ENCODE data around the gene CAV2.
A peak's percentile ranks its signal among the peaks of the same experiment; 100 is the strongest.

Gene CAV2

DNA sequence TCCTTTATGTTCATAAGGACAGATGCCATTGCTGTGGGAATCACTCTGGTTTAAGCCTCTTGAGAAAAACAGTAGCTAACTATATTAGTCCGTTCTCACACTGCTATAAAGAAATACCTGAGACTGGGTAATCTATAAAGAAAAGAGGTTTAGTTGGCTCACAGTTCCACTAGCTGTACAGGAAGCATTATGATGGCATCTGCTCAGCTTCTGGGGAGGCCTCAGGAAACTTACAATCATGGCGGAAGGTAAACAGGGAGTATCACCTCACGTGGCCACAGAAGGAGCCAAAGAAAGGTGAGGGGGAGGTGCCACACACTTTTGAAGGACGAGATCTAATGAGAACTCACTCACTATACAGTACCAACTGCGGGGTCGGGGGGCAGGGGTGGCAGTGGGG lies 2.9 kb upstream of the CAV2 start:
- DNase-seq: no peak

DNA sequence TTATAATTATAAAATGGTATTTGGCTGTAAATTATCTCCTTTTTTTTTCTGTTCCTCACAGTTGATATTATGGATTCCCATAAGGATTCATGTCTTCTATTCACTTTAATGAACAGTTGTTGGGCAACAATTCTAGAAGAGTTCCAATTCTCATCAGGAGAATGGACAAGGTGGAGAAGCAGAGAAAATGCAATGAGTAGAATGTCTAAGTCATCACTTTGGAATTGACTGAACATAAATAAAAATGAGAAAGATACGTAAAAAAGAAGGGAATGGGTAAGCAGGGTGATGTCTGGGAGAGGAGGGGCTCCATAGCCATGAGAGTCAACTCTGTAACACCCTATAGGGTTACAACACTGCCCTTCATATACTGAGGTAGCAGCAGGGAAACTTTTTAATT lies 1.8 kb upstream of the CAV2 start:
- DNase-seq: no peak

DNA sequence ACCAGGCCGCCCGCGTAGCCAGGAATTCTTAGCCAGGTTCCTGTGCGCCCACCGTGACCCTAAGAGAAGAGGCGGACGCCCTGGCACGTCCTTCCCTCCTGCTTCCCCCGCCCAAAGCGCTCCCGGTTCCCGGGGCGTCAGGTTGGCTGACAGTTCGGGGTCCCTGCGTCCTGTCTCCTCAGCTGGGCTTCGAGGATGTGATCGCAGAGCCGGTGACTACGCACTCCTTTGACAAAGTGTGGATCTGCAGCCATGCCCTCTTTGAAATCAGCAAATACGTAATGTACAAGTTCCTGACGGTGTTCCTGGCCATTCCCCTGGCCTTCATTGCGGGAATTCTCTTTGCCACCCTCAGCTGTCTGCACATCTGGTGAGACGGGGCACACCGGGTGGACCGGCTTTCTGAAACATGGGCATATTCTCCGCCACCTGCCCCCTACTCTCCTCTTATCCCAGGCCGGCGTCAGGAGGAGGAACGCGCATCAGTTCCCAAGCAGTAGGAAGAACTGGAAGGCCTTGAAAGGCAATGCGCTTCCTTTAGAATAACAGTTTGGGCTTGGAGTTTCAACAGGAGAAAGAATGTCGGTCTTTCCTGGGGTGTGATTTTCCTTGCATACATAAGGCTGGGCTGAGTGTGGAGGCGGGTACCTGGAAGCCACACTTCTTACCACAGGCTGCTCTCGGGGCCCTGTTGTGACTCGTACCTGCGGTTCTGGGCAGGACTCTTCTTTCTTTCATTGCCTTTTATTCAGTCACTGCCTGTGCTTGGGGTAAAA lies 728 bp downstream of the CAV2 start:
- DNase-seq: peak; percentile 72

DNA sequence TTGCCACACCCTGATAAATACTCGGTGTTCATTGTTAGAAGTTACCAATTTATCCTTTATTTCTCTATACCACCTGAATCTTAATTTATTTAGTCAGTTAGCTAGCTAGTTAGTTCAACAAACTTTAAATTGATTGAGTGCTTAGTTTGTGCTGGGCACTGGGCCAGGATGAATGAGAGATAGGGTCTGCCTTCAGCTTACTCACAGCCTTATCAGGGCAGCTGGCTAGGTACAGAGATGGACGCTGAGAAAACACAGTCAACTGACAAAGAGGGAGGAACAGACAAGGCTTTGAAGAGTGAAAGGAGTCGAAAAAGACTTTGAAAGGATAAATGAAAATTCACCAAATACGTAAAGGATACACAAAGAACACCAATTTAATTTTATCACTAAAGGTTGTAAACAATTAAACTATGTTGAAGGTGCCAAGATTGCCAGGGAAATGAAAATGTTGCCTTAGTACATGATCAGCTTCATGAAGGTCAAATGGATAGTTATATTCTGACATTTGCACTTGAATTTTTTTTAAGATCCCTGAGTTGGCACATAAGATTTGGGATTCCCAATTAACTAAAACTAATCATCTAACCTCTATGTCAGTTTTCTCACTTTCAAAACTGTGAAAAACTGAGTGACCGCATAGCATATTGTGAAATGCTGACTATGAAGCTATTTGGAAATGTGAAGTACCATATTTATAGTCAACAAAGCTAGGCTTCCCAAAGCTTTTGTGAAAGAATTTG lies 2.1 kb downstream of the CAV2 start:
- DNase-seq: peak; percentile 60

DNA sequence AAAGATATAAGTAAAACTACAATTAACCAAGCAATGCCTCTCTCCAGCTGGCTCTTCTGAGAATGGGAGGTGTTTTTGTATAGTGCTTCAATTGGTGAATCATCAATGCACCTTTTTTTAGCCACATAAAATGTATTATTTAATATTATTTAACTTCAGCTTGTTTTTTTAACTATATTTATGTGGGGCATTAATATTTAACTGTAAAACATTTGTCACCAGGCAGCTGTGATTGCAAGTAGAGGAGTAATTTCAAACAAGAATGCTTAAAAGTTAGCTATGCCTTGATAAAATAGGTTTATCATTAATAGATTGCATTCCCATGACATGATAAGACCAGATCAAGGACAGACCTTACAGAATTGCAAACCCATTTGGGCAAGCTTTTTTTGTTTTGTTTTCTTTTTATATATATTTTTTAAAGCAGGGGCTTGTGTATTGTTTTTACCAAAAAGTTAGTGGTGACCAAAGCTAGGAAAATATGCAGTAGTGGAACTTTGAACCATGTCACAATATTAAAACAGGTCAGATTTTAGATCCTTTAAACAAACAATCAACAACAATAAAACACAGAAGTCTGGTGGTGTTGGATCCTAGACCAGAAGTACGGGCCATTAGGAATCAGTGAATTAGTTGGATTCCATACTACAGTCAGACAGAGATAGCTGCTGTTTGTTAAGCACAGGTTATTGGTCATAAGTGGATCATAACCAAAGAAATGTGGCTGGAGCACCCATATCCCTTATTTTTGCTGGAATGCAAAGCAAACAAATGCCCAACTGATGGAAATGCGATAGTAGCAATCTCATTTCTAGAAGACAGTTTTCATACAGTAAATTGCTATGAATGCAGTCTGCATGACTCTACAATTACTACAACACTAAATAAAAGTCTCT lies 2.9 kb downstream of the CAV2 start:
- DNase-seq: peak; percentile 88

DNA sequence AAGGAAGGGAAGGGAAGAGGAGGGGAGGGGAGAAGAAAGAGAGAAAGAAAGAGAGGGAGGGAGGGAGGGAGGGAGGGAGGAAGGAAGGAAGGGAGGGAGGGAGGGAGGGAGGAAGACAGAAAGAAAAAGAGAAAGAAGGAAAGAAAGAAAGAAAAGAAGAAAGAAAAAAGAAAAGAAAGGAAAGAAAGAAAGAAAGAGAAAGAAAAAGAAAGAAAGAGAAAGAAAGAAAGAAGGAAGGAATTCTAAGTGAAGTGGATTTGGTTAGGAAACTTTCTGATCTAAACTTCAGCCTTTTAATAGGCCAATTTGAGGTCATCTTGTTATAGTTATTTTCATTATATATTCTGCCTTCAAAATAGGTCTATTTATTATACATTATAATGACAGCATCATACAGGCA lies 4.3 kb downstream of the CAV2 start:
- no peak for DNase-seq

DNA sequence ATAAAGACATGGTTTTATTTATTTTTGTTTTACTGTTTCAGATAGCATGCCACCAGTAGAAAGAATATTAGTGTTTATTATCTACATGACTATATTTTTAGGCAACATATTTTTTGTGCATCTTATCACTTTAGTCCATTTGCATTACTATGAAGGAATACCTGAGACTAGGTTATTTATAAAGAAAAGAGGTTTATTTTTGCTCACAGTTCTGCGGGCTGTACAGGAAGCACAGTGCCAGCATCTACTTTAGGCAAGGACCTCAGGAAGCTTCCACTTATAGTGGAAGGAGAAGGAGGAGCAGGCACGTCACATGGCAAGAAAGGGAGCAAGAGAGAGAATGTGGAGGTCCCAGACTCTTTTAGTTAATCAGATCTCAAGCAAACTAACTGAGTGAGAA lies 5.7 kb downstream of the CAV2 start:
- DNase-seq: no peak

DNA sequence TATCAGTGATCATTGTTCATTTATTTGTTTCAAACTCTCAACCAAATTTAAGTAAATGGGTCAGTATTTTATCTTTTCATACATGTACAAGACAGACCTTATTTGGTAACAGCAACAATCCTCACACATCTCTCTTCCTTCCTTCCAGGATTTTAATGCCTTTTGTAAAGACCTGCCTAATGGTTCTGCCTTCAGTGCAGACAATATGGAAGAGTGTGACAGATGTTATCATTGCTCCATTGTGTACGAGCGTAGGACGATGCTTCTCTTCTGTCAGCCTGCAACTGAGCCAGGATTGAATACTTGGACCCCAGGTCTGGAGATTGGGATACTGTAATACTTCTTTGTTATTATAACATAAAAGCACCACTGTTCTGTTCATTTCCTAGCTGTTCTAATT lies 6.3 kb downstream of the CAV2 start:
- no peak for DNase-seq

DNA sequence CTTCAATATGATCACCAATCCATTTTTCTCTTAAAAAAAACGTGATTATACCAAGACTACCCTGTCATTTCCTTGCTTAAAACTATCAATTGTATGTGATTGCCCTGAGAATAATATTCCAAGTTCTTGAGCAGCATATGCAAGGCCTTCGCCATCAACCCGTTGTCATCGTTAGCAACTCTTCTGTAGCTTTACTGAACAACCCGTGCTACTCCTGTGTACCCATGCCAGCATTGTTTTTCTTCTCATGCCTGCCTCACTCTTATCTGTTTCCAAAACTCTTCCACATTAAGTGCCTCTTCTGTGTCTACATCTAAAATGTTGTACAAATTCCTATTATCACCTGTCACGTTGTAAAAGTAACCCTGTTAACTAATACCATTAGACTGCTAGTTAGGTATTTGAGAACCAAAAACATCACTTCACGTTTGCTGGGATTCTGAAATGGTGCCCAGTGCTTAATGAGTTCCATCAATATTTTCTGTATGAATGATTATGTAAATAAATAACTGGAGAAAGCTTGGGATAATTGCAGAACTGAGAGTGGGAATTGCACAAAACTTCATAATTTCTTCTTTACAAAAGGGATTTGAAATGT lies 10.5 kb downstream of the CAV2 start:
- no peak for DNase-seq

DNA sequence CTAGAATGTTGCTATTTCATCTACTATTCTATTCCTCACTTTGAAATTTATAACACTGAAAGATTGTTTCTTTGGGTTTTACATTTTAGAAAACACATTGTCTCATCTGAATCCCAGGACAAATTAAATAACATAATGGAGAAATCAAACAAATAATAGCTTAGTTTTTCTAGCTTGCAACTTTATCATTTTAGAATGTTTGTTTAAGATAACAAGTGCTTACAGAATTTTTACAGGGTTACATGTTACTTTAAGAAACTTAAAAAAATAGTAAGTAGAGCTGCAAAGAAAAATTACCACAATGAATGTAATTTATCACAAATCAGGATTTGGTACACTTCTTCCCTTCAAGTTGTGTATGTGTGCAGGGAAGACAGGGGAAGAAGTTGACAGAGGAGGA lies 11.3 kb downstream of the CAV2 start:
- DNase-seq: no peak

DNA sequence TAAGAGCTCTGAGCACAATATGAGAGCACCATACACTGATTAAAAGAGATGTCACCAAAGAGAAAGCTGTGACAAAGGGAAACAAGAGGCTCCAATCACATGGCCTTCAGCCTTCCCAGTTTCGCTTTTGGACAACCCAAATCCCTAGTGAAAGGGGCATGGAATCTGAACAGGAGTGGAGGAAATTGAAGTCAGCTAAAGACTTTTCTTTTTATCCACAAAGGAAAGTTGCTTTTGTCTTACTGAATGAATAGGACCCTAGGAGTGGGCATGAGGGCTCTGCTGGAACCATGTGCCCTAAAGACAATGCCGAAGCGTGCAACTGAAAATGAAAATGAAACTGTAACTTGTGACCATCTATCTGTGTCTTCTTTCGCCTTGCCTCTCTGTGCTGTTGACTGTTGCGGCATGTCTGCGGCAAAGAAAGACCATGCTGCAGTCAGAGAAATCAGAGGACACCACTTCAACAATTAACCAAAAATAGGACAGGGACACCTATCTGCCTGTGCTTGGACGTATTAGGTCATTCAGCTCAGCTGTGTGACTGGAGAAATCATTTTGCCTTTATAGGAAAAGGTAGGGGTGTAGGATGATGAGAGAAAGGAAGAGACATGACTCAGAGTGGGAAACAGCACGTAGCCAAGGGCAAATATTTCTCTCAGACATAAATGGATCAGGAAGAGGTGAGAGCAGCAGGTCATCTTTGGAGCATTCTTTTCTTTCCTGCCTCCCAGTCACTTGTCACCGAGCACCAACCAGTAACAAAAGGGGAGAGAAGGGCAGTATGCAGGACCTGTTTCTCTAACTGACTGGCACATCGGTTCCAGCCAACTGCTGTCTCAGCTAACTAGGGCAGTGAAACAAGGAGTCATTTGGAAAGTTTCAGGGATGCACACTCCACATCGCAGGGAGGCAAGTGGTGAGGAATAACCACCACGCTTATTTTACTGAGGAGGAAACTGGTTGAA lies 12.3 kb downstream of the CAV2 start:
- peak; percentile 94 for DNase-seq

DNA sequence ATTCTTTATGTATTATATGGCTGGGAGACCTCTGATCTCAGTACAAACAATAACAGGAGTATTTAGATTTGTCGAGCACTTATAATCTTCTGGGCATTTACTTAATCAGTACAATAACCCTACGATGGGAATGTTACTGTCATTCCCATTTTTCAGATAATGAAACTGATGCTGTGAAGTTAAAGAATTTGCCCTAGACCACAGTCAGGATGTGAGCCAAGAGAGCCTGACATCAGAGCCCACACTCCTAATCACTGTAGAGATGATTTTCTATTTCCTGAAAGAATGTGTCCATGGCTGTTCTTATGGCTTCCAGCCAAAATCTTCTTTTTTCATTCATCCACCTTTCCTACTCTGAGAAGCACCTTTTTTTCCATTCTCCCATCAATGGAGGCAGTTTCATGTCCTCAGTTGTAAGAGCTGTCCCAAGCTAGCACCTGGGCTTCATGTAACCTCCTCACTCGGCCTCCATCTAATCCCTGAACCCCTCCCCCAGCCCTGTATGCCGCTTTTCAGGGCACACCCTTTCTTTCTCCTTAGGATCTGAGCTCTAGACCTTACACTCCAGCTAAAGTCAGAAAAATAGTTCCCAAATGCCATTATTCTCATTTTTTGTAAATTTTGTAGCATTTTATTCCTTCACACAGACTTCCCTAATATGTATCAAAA lies 13.1 kb downstream of the CAV2 start:
- peak; percentile 74 for DNase-seq

DNA sequence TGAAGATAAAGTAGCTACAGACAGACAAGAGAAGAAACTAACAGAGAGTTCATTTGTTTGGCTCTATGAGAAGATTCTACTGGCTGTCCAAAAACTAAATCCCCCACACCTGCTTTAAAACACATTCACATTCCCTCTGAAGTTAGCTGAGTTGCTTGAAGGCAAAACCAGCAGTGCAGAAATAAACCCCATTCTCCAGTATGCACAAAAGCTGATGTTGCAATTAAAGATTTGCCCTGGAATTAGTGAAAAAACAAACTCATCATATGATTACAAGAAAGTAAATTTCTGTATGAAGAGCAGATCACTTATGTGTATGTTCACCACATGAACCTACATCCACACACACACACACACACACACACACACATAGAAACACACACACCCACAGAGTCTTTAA lies 16.0 kb downstream of the CAV2 start:
- DNase-seq: no peak

DNA sequence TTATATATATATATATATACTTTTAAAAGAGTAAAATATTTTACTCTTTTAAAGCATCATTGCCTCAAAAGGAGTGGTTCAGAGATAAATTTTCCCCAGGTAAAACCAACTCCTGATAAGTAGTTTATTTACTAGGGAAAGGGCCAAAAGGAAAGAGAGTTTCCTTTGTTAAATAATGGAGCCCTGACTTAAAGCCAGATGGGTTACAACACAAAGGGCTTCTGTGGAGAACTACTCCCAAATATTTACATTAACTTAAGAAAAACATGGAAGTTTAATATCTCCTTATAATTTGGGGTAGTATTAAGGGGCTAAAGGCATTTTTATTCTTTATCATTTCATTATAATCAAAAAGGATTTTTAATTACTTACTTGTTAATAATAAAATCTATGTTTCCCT lies 16.8 kb downstream of the CAV2 start:
- no peak for DNase-seq

DNA sequence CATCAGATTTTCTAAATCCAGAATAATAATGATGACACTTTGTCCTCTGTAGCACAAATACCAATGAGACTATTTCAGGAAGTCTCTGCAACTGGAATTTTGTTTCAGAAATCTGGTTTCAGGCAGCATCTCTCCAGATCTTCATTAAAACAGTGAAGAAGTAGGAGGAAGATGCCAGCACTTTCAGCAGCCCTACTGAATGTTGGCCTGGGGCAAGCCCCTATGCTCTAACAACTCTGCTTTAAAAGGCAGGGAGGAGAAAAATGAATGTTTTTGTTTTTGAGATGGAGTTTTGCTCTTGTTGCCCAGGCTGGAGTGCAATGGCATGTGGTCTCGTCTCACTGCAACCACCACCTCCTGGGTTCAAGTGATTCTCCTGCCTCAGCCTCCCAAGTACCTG lies 18.1 kb downstream of the CAV2 start:
- DNase-seq: no peak

DNA sequence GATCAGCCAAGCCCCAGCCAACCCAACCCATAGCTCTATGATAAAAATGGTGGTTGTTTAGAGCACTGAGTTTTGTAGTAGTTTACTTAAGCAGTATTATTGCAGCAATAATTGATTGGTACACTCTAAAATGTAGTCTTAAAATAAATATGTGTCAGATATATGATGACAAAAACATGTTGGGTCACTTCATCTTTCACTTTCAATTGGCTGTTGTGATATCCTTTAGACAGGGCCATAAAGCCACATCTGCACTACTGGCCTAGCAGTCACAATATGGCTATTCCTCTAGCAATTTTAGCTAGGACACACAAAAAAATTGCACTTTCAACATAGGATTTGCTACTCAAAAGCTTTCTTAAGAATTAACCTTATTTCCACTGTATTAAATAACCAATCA lies 19.4 kb downstream of the CAV2 start:
- DNase-seq: no peak

DNA sequence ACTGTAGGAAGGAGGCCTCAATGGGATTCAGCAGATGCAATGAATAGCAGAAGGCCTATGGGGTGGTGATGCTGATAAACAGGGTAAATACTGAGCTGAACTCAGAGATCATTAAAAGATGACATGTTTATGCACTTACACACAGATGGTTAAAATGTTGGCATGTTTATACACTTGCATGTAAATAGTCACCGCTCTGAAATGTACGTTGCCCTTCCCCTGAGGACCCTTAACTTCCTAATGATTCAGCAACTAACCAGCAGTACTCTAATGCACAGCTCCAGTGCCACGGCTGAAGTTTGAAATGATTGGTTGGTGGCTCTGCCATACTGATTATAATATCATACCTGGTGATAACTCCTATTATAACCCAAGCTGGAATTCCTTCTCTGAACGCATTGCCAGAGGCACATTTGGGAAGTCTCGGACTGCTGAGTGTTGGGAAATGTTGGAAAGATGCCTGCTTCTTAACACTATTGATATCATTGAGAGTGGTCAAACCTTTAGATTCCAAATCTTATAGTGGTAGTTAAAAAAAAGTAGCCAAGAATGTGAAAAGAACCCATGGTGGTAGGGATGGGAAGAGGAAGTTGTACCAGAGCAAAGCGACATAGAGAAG lies 21.6 kb downstream of the CAV2 start:
- DNase-seq: no peak

DNA sequence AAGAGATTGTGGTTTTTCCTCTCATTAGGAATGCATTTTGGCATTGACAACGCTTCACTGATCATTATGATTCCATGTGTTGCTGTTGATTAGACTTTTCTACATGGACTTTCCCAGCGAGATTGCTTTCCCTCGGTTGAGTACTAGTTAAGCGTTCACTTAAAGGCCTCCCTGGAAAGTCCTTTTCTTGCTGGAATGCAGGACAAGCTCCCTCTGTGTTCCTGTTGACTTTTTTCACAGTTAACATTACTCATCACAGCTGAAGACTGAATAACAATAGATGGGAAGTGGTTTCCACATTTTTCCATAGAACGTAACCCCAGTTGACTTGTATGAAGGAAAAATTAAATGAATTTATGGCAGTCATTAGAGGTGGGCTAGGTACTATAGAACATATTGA lies 22.7 kb downstream of the CAV2 start:
- DNase-seq: peak; percentile 87

DNA sequence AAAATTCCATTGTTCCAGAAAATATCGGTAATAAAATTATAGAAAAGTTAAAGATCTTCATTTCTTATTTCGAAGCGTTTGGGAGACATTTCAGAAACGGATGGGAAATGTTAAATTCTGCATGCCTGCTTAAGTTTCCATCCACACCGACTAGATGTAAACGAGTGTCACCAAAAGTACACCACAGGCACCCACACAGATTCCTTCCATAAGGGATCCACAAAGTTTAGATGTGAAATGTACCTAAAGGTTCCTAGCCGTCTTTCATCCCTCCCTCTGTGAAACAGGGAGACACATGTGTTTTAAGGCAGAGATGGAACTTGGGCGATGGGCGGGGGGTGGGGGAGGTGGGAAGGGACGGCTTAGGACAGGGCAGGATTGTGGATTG lies 24.7 kb downstream of the CAV2 start:
- no peak for DNase-seq

DNA sequence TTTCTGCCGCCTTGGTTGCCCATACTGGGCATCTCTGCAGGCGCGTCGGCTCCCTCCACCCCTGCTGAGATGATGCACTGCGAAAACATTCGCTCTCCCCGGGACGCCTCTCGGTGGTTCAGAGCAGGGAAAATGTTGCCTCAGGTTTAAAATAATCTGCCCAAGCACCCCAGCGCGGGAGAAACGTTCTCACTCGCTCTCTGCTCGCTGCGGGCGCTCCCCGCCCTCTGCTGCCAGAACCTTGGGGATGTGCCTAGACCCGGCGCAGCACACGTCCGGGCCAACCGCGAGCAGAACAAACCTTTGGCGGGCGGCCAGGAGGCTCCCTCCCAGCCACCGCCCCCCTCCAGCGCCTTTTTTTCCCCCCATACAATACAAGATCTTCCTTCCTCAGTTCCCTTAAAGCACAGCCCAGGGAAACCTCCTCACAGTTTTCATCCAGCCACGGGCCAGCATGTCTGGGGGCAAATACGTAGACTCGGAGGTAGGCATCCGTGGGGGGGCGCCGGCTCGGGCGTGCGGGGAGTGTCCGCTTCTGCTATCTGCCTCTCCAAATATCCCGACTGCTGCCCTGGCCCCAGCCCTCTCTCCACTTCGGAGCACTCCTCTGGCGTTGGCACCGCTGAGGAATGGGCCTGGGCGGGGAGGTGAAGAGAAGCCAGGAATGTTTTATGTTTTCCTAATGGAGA lies 25.2 kb downstream of the CAV2 start, which contains the start of gene CAV1:
CAV1 (plus strand) TSS at position 428 of the 689 bp plus-strand sequence; CDS start at position 455, 27 bp downstream.
- peak; percentile 88 for DNase-seq

All from kidney glomerular epithelial cell (primary cell).